HuH-7.5 (cell line): Measurements from ENCODE around the gene TRIM69.

Experiments used
- DNase-seq: peaks from one replicate; pipeline ENCODE4 v3.0.0; 2011; ENCODE audit warnings: low spot score

TRIM69 gene

DNA sequence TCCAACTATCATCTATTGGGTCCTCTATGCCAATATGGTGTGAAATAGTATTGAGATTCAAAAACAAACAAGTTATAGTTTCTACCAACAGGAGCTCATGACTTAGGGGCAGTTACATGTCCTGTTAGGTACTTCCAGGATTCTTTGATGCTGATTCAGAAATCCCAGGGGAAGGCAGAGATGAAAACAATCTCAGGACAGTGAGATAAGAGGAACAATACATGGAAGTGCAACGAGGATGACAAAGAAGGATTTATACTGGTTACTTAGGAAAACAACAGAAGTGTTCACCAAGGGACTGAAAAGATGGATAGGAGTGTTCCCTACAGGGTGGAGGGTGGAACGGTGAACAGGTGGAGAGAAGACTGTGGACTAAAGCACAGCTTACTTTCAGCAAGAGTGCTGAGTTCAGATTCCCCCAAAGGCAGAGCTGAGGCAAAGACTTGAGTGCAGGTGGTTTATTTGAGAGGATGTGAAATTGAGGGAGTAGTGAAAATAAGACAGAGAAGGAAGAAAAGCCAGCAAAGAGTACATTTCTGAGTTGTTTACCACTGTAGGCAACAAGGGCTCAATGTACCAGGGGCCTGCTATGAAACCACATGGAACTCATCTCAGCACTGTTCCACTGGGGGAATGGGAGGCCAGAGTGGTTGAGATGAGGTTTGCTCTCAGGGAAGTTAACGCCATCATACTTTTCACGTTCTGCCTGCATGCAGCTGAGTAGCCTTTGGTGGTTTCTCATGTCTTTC lies 68.1 kb downstream of the TRIM69 start:
- DNase-seq, result no peak

DNA sequence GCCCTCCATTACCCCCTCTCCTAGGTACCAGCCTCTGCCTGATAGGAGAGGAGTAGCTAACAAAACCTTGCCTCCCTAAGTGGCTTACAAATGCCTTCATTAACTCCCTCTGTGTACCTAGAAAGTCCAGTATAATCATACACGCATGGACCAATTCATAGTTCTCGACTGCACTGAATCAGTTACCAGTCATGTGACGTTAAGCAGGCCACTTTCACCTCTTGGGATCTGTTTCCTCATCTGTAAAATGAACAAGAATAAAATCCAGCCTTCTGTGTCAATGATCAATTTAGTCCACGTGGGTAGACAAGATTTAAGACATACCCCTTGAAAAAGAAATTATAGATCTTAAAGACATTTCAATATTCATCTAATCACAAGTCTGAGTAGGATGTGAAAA lies 72.2 kb downstream of the TRIM69 start:
- no peak for DNase-seq

DNA sequence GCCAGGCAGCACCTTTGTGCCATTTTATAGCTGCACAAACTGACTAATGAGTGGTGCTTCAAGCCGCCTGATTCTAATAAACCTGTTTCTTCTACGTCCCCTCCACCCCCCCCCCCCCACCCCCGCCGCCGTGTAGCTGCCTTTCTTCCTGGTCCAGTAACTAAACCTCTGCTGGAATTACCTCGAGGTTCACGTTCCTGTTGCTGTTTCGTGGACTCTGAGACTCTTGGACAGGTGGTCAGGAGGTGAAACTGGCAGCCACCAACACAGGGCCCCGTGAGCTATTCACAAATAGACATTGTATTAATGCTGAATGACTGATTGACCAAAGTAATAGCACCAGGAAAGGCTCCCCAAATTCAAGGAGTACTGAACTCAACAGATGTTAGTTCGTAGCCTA lies 73.9 kb downstream of the TRIM69 start:
- no peak for DNase-seq

DNA sequence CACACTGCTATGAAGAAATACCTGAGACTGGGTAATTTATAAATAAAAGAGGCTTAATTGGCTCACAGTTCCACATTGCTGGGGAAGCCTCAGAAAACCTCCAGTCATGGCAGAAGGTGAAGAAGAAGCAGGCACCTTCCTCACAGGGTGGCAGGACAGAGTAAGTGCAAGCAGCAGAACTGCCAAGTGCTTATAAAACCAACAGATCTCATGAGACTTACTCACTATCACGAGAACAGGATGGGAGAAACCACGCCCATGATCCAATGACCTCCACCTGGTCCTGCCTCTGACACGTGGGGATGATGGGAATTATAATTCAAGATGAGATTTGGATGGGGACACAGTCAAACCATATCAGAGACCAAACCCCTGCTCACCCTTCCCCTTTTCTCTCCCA lies 75.0 kb downstream of the TRIM69 start:
- DNase-seq, result no peak

- DNase-seq, result no peak
Measured at GRCh38 chr15:44812029-44812517, 75.7 kb downstream of the TRIM69 start.

DNA sequence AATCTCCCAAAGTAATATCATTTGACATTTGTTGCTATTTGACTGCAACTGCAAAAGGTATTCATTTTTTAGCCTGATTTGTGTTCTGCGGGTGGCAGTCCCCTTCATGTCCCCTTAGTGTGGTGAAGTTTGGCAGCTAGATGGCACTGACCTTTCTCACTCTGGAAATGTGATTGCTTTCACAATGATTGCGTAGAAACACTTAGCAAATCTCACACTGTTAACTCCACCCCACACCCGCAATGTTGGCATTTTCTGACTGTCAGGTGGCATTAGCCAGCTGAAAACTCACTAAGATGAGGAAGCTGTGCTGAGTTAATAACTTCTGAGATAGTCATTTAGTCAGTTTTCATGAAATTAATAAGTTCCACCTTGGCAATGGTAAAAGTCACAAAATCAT lies 76.9 kb downstream of the TRIM69 start:
- DNase-seq, result no peak
